ENCODE measurements around the gene PTPRM. TPM values are rescaled to one million over a fixed set of nuclear protein-coding genes. Genes with fewer than 3 reads are reported as not detected.

Gene PTPRM
- total RNA-seq, 4 donors from 2014 or later: 22.5 to 92.5 (median 39.2) TPM

- intact Hi-C loops (cut with DNase I; ENCODE audit: low total_unique reads) (no loop called here), in situ Hi-C loops (cut with MboI; ENCODE audit: low pct_ligation_motif_present in 1 of 4, low pct_unique_long_range_greater_than_20kb in 1 of 4, low sequenced_read_pairs in 3 of 4) (no loop called here)
- Histone ChIP-seq H3K4me3 (no peak overlapping the region), H3K27ac (no peak overlapping the region), H3K27me3 (no peaks in the 10 kb centered on the region), H3K9me3 (no peaks in the 10 kb centered on the region), H3K4me1 (no peaks in the 10 kb centered on the region), H3K36me3 (no peaks in the 10 kb centered on the region)
- no peak for DNase-seq
- TF ChIP-seq POLR2A (IDR thresholded peaks at IDR 0.05) (no peak), EP300 (IDR thresholded peaks at IDR 0.05; ENCODE audit: low read depth) (no peak), POLR2AphosphoS5 (IDR thresholded peaks at IDR 0.05) (no peak)
- TF ChIP-seq, protein P1, sequence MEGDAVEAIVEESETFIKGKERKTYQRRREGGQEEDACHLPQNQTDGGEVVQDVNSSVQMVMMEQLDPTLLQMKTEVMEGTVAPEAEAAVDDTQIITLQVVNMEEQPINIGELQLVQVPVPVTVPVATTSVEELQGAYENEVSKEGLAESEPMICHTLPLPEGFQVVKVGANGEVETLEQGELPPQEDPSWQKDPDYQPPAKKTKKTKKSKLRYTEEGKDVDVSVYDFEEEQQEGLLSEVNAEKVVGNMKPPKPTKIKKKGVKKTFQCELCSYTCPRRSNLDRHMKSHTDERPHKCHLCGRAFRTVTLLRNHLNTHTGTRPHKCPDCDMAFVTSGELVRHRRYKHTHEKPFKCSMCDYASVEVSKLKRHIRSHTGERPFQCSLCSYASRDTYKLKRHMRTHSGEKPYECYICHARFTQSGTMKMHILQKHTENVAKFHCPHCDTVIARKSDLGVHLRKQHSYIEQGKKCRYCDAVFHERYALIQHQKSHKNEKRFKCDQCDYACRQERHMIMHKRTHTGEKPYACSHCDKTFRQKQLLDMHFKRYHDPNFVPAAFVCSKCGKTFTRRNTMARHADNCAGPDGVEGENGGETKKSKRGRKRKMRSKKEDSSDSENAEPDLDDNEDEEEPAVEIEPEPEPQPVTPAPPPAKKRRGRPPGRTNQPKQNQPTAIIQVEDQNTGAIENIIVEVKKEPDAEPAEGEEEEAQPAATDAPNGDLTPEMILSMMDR (IDR thresholded peaks at IDR 0.05): no peak
- WGBS, 2 donors (ENCODE audit: low coverage in 1 of 2): 56 to 68% methylated on average over 3 to 6 of the region's 6 CpGs
These were observed 697.8 kb downstream of the PTPRM start for GRCh38 chr18:8264861-8265411.

GRCh38 chr18:8272254-8272653 lies 705.1 kb downstream of the PTPRM start:
- intact Hi-C loops (cut with DNase I; ENCODE audit: low total_unique reads): no loop called here

GRCh38 chr18:8274370-8274769 lies 707.3 kb downstream of the PTPRM start:
- intact Hi-C loops (cut with DNase I; ENCODE audit: low total_unique reads): no loop called here
- in situ Hi-C loops (cut with MboI; ENCODE audit: low pct_ligation_motif_present in 1 of 4, low pct_unique_long_range_greater_than_20kb in 1 of 4, low sequenced_read_pairs in 3 of 4): no loop called here
- TF ChIP-seq, protein P1 (IDR thresholded peaks at IDR 0.05): no peak
- TF ChIP-seq EP300 (IDR thresholded peaks at IDR 0.05; ENCODE audit: low read depth) (no peak), POLR2AphosphoS5 (IDR thresholded peaks at IDR 0.05) (no peak)
- H3K4me1 ChIP-seq: no peaks in the 10 kb centered on the region
- H3K9me3 ChIP-seq: no peaks in the 10 kb centered on the region
- H3K27ac ChIP-seq: no peak overlapping the region
- WGBS, 2 donors (ENCODE audit: low coverage in 1 of 2): 95% methylated on average over 1 of the region's 1 CpG; no CpG with 5 or more reads in 1 of the 2 donors
- no peaks in the 10 kb centered on the region for H3K36me3 ChIP-seq
- H3K27me3 ChIP-seq: no peaks in the 10 kb centered on the region
- no peak for DNase-seq
- H3K4me3 ChIP-seq: no peak overlapping the region

More at GRCh38 chr18:8272254-8272653, 705.1 kb downstream of the PTPRM start:
- Histone ChIP-seq H3K9me3 (no peaks in the 10 kb centered on the region), H3K4me3 (no peak overlapping the region), H3K27me3 (no peaks in the 10 kb centered on the region), H3K36me3 (no peaks in the 10 kb centered on the region), H3K27ac (no peak overlapping the region), H3K4me1 (no peaks in the 10 kb centered on the region)
- in situ Hi-C loops (cut with MboI; ENCODE audit: low pct_ligation_motif_present in 1 of 4, low pct_unique_long_range_greater_than_20kb in 1 of 4, low sequenced_read_pairs in 3 of 4): no loop called here
- TF ChIP-seq POLR2A (IDR thresholded peaks at IDR 0.05) (no peak), EP300 (IDR thresholded peaks at IDR 0.05; ENCODE audit: low read depth) (no peak), POLR2AphosphoS5 (IDR thresholded peaks at IDR 0.05) (no peak)
- TF ChIP-seq, protein P1 (IDR thresholded peaks at IDR 0.05): no peak
- no peak for DNase-seq

- H3K4me1 ChIP-seq: no peaks in the 10 kb centered on the region
- in situ Hi-C loops (cut with MboI; ENCODE audit: low pct_ligation_motif_present in 1 of 4, low pct_unique_long_range_greater_than_20kb in 1 of 4, low sequenced_read_pairs in 3 of 4) (loop anchor here in 1 of 4 donors (25.0 kb wide), 1 partner anchor 89 kb away; no protein-coding TSS in a partner anchor), intact Hi-C loops (cut with DNase I; ENCODE audit: low total_unique reads) (no loop called here)
- no peaks in the 10 kb centered on the region for H3K9me3 ChIP-seq
- no peak overlapping the region for H3K27ac ChIP-seq
- H3K36me3 ChIP-seq: no peaks in the 10 kb centered on the region
- WGBS, 2 donors (ENCODE audit: low coverage in 1 of 2): 76 to 80% methylated on average over 2 to 3 of the region's 3 CpGs
- H3K27me3 ChIP-seq: no peaks in the 10 kb centered on the region
- no peak overlapping the region for H3K4me3 ChIP-seq
- DNase-seq: no peak
- TF ChIP-seq EP300 (IDR thresholded peaks at IDR 0.05; ENCODE audit: low read depth): no peak
- TF ChIP-seq POLR2A (IDR thresholded peaks at IDR 0.05): no peak
- TF ChIP-seq POLR2AphosphoS5 (IDR thresholded peaks at IDR 0.05): no peak
- TF ChIP-seq, protein P1 (IDR thresholded peaks at IDR 0.05): no peak
These were observed 709.3 kb downstream of the PTPRM start for GRCh38 chr18:8276406-8276805.
